HL-60/S4 treated with retinoic acid at 250 ng/mL for 4 days and 3 days (cell line): ENCODE measurements around the gene HOXB5.

ENCODE experiments used
- in situ Hi-C: fragments of 300-500 bp; cut with MboI; formaldehyde crosslinking; loops from 2 replicates; pipeline ENCODE4 v1.7.0; 2022; ENCODE audit warnings: low sequenced_read_pairs

HOXB5 gene

GRCh38 chr17:48617471-48618255 lies 24.1 kb upstream of the HOXB5 start:
- in situ Hi-C loops: no loop called here

- in situ Hi-C loops: no loop called here
Observed at GRCh38 chr17:48616717-48617470, 23.3 kb upstream of the HOXB5 start.

GRCh38 chr17:48615963-48616716 lies 22.6 kb upstream of the HOXB5 start:
- in situ Hi-C loops: no loop called here

DNA sequence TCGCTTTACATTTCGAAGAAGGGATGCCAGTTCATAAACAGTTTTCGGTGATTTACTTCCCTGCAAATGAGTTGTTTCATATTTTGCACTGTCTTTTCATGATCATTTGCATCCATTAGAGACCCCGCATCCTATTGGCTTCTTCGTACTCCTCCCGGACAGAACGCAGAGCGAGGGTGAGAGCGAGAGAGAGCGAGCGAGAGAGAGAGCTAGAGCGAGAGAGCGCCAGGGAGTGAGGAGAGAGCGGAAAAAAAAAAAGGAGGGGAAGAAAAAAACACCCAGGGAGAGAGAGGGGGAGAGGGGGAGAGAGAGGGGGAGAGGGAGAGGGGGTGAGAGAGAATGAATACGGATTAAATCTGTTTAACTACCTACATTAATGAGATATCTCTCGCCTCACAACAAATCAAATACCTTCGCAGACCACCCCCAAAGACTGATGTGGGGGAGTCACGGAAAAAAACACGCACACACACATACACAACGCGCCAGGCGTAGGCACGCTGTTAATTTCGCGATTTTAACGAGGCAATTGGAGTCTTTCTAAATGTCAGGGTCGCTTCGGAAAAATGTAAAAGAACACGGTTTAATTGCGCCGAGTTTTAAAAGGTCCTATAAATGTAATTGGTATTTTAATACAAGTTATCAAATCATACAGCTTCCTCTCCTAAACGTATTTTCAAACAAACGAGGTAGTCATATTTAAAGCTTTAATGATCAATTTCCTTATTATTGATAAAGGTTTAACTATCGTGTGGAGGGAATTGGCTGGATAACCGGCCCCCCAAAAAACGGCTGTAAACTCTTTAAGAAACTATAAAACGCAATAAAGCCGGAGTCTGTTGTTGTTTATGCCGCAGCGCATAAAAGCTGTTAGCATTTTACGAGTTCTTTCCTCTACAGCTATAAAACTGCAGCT lies 21.7 kb upstream of the HOXB5 start, which contains the start of gene HOXB8:
HOXB8 (minus strand) TSS at position 246 of the 916 bp plus-strand sequence. CDS start 588 bp downstream, outside the sequence.
- in situ Hi-C loops: no loop called here

DNA sequence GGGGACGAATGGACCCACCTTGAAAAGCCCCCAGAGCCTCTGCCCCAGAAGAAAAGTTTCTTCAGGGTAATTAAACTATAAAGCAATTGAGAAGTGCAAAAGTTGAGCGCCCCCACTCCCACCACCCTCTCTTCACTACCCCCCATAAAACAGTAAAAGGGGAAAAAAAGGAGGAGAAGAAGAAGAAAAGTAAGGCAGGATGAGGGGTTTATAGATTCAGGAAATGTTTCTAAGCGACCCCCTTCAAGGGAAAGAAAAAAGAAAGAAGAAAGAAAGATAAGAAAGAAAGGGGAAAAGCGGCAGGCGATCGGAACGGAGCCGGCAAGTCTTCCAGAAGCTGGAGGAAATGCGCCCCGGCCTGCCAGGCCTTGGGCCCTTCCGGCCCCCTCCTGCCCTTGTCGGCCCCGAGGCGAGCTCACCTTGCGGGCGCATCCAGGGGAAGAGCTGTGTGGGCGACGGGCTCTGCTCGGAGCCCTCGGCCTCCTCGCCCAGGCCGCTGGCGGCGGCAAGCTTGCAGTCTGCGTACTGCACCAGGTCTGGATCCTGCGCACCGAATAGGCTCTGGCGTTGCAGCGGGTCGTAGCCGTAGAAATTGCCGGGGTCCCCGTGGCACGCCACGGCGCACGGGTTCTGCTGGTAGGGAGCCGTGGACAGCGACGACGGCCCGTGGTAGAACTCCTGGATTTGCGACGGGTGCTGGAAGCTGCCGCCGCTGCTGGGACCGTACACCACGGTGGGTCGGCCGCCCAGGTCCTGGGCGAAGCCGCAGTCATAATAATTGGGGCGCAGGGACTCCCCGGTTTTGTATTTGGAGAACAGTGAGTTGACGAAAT lies 20.5 kb upstream of the HOXB5 start:
- in situ Hi-C loops: no loop called here

DNA sequence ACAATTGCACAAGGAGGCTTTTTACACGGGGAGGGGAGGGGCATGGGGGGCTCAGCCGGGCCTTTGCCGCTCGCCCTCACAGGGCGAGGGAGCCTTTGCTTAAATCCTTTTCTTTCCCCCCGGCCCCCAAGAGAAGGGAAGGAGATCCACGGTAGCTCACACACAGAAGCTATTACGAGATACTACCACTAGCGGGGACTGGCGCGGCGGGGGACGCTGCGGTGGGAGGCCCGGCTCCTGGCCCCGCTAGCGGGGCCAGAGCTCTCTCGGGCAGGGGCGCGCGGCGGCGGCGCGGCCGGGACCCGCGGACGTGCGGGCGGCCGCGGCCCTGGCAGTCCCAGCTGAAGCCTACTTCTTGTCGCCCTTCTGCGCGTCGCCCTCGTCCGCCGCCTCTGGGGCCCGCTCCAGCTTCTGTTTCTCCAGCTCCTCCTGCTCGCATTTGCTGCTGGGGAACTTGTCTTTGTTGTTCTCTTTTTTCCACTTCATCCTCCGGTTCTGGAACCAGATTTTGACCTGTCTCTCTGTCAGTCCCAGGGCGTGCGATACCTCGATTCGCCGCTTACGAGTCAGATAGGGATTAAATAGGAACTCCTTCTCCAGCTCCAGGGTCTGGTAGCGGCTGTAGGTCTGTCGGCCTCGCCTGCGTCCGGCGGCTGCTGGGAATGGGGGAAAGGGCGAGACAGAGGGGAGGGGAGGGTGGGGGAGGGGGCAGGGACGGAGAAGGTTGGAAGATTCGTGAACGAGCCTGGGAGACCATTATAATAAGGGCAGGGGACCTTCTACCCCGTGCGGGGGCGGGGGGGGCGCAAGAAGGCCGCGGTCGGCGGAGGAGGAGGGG lies 19.5 kb upstream of the HOXB5 start:
- in situ Hi-C loops: no loop called here

DNA sequence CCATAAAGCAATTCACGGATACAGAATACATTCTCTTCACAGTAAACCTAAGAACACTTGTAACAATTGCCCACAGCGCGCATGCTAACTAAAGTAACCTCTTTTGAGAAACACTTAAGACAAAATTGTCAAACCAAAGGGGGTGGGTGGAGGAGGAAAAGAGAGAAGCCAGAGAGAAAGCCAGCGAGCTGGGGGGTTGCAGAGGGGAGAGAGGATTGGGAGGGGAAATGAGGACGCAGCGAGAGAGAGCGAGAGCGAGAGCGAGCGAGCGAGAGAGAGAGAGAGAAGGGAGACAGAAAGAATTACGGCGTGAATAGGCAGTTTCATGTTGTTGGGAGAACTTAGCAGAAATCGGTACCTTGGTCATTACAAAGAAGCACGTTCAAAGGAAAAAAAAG lies 18.9 kb upstream of the HOXB5 start:
- in situ Hi-C loops: no loop called here

GRCh38 chr17:48611681-48612455 lies 18.3 kb upstream of the HOXB5 start:
- in situ Hi-C loops: no loop called here

GRCh38 chr17:48611213-48611612 lies 17.6 kb upstream of the HOXB5 start:
- in situ Hi-C loops: no loop called here

- in situ Hi-C loops: no loop called here
Observed at GRCh38 chr17:48610282-48611211, 17.0 kb upstream of the HOXB5 start, which contains the start of gene HOXB7. Gene HOXB7, minus strand, starts transcription at chr17:48611017. Its CDS starts 99 bp downstream, at chr17:48610918.

- in situ Hi-C loops: no loop called here
Observed at GRCh38 chr17:48609759-48610281, 16.2 kb upstream of the HOXB5 start.

DNA sequence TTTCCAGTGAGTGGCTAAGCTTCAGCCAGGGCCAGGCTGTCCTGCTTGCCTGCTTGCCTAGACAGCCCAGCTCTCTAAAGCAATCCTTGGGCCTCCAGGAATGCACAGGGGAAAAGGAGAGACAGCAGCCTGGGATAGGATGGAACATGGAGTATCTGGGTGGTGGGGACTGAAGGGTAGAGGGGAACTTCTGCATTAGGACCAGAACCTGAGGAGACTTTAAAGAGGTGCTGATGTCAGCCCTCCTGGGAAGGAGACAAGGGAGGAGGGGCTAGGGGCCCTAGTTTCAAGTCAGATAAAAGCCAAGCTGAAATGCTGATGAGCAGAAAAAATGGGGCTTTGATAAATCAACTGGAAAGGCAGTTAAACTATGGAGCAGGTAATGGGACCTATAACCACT lies 15.5 kb upstream of the HOXB5 start:
- in situ Hi-C loops: no loop called here

- in situ Hi-C loops: no loop called here
Observed at GRCh38 chr17:48608494-48608834, 14.9 kb upstream of the HOXB5 start.

DNA sequence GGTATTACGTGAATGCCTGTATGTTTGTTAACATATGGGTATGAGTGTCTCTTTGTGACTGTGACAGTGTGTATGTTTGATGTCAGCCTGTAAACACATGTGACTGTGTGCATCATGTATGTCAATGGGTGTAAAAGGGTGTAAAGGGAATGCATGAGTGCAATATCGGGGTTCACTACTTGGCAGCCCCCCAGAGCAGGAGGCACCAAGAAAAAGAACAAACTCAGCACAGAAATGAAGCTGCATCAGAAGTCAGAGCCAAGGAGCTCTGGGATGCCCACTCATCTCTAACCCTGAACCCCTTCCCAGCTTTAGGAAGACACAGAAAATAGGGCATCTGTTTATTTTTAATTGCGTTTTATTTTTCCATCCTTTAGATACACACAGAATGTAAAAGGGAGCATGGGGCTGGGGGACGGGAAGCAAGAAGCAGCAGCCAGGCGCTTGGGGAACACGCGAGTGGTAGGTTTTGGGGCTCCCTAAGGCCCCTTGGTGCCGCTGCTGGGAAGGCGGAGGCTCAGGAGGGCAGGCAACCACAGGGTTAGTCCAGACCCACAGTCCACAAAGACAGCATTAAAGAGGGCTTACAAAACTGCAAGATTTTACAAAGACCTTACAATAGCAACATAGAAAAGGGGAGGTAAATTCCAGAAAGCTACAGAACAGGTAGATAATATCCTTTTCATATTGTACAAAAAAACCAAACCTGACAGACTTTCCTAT lies 13.5 kb upstream of the HOXB5 start:
- in situ Hi-C loops: no loop called here

DNA sequence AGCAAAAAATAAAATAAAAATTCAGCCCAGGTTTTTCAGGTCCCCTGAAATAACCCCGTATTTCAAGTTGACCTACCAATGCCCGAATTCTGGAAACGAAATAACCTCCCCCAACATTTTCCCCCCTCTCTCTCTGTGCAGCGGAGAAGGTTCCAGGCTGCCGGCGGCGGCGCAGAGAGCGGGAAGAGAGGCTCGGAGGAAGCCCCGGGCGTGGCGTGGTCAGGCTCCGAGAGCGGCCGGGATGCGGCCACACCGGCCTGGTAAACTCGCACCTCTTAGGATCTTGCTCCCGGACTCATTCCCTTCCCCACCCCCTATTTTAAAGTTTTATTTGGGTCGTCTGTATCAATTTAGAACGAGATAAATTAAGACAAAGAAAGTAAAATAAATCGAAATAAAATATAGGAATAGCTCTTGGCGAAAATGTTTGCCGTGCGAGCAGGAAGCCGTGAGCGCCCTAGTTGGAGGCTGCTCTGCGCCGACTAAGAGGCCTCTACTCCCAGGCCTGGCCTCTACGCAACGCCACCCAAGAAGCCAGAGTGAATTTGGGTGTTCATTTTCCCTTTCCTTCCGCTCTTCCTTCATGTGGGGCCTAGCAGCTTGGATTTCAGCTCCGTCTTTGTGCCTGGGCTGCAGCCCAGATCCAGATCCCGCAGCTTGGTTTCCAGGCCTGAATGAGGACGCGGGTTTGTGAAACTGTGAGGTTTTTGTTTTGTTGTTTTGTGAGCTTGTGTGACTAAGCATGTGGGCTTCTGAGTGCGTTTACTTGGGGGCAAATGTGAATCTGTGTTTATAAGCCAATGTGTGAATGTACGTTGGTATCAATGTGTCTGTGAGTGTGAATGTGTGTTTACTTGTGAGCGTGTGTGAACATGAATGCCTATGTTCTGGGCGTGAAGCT lies 12.7 kb upstream of the HOXB5 start:
- in situ Hi-C loops: no loop called here
